Endothelial cell (in vitro differentiated cells): ENCODE results near the gene IQCH. TPM values are rescaled to one million over a fixed set of nuclear protein-coding genes. Genes with fewer than 3 reads are reported as not detected.

ENCODE experiments used
- DNase-seq: peaks from one replicate; pipeline ENCODE4 v3.0.0; 2021; ENCODE audit warnings: low spot score
- H3K27ac Mint-ChIP-seq: one replicate; pipeline ENCODE4 v1.8.0; 2021; ENCODE audit warnings: mixed read lengths, inconsistent platforms; ENCODE audit not compliant: unreplicated experiment
- H3K27me3 Mint-ChIP-seq: one replicate; pipeline ENCODE4 v1.8.0; 2021; ENCODE audit warnings: mild to moderate bottlenecking, moderate library complexity, mixed read lengths, inconsistent platforms; ENCODE audit not compliant: unreplicated experiment
- H3K36me3 Mint-ChIP-seq: one replicate; pipeline ENCODE4 v1.8.0; 2021; ENCODE audit warnings: mild to moderate bottlenecking, low read depth, mixed read lengths, inconsistent platforms; ENCODE audit not compliant: unreplicated experiment
- H3K4me1 Mint-ChIP-seq: one replicate; pipeline ENCODE4 v1.8.0; 2021; ENCODE audit warnings: mild to moderate bottlenecking, mixed read lengths, inconsistent platforms; ENCODE audit not compliant: unreplicated experiment
- H3K4me3 Mint-ChIP-seq: one replicate; pipeline ENCODE4 v1.8.0; 2021; ENCODE audit warnings: mild to moderate bottlenecking, mixed read lengths, inconsistent platforms; ENCODE audit not compliant: unreplicated experiment
- H3K9me3 Mint-ChIP-seq: one replicate; pipeline ENCODE4 v1.8.0; 2021; ENCODE audit warnings: mixed read lengths, inconsistent platforms; ENCODE audit not compliant: unreplicated experiment
- CTCF ChIP-seq: fragments of 200-600 bp; sonication (generic); IDR thresholded peaks from one replicate; pipeline ENCODE4 v1.5.0; 2021; ENCODE audit warnings: antibody characterized with exemption; ENCODE audit not compliant: unreplicated experiment
- total RNA-seq: library from RNA; stranded (reverse); fragmentation: NEBNext Ultra II Directional; extraction: Animal tissue kit (Norgen Biotek cat#: 25700); gene quantifications from one replicate; pipeline ENCODE4 v1.2.1, GENCODE V29; 2021; ENCODE audit not compliant: unreplicated experiment

IQCH gene
- total RNA-seq, 1 donor from 2014 or later: 2.4 TPM

- H3K4me1 Mint-ChIP-seq: peaks cover 12% of the 10 kb centered on the region
- no peak overlapping the region for H3K4me3 Mint-ChIP-seq
- no peak overlapping the region for H3K27ac Mint-ChIP-seq
- no peaks in the 10 kb centered on the region for H3K36me3 Mint-ChIP-seq
- no peak for DNase-seq
- H3K9me3 Mint-ChIP-seq: no peaks in the 10 kb centered on the region
- TF ChIP-seq CTCF: no peak
- peaks cover 3% of the 10 kb centered on the region for H3K27me3 Mint-ChIP-seq
These were observed 213.8 kb downstream of the IQCH start for GRCh38 chr15:67468416-67468815.

GRCh38 chr15:67469680-67470079 is 215.1 kb downstream of the IQCH start:
- Mint-ChIP-seq H3K4me1 (peaks cover 12% of the 10 kb centered on the region), H3K27ac (no peak overlapping the region), H3K27me3 (peaks cover 3% of the 10 kb centered on the region), H3K9me3 (no peaks in the 10 kb centered on the region), H3K36me3 (no peaks in the 10 kb centered on the region), H3K4me3 (no peak overlapping the region)
- no peak for DNase-seq
- no peak for TF ChIP-seq CTCF

- H3K27ac Mint-ChIP-seq: no peak overlapping the region
- no peaks in the 10 kb centered on the region for H3K4me1 Mint-ChIP-seq
- no peaks in the 10 kb centered on the region for H3K9me3 Mint-ChIP-seq
- TF ChIP-seq CTCF: no peak
- no peak for DNase-seq
- no peak overlapping the region for H3K4me3 Mint-ChIP-seq
- H3K36me3 Mint-ChIP-seq: no peaks in the 10 kb centered on the region
- peaks cover 1% of the 10 kb centered on the region for H3K27me3 Mint-ChIP-seq
These were observed 218.4 kb downstream of the IQCH start for GRCh38 chr15:67472957-67473356.

- H3K4me3 Mint-ChIP-seq: no peak overlapping the region
- H3K4me1 Mint-ChIP-seq: peaks cover 9% of the 10 kb centered on the region
- no peaks in the 10 kb centered on the region for H3K36me3 Mint-ChIP-seq
- DNase-seq: no peak
- no peaks in the 10 kb centered on the region for H3K9me3 Mint-ChIP-seq
- H3K27me3 Mint-ChIP-seq: peaks cover 1% of the 10 kb centered on the region
- TF ChIP-seq CTCF: no peak
- H3K27ac Mint-ChIP-seq: no peak overlapping the region
These were observed 220.0 kb downstream of the IQCH start for GRCh38 chr15:67474405-67475110.

GRCh38 chr15:67479781-67480505 is 225.4 kb downstream of the IQCH start:
- DNase-seq: peak; percentile 21
- Mint-ChIP-seq H3K4me3 (no peak overlapping the region), H3K27ac (peak overlapping the region; percentile 97), H3K9me3 (peaks cover 3% of the 10 kb centered on the region), H3K27me3 (peaks cover 1% of the 10 kb centered on the region), H3K36me3 (no peaks in the 10 kb centered on the region), H3K4me1 (peaks cover 25% of the 10 kb centered on the region)
- TF ChIP-seq CTCF: no peak
